K562 (cell line): ENCODE results near the gene NAA15. TPM values are rescaled to one million over a fixed set of nuclear protein-coding genes. Genes with fewer than 3 reads are reported as not detected.

ENCODE experiments used
- ARHGAP35 ChIP-seq: fragments of 450-650 bp; IDR thresholded peaks from 2 replicates; pipeline ENCODE4 v1.6.1; 2018; ENCODE audit not compliant: partially characterized antibody
- HMGN3 ChIP-seq: IDR thresholded peaks from 2 replicates; pipeline ENCODE4 v1.6.1; 2011; ENCODE audit warnings: borderline replicate concordance, low read depth, mild to moderate bottlenecking, mixed read lengths, low read length; ENCODE audit not compliant: insufficient read length; ENCODE audit errors: extremely low read depth
- LARP7 ChIP-seq: fragments of 450-650 bp; IDR thresholded peaks from 2 replicates; pipeline ENCODE4 v1.6.1; 2016
- MEF2D ChIP-seq: conservative IDR thresholded peaks from 2 replicates; pipeline ENCODE4 v1.6.1; 2016; ENCODE audit warnings: low read depth, missing genetic modification characterization, missing compliant biosample characterization
- MEIS2 ChIP-seq: fragments of 450-650 bp; IDR thresholded peaks from 2 replicates; pipeline ENCODE4 v1.6.1; 2014; ENCODE audit warnings: mild to moderate bottlenecking; ENCODE audit not compliant: partially characterized antibody
- MIER1 ChIP-seq: fragments of 450-650 bp; IDR thresholded peaks from 2 replicates; pipeline ENCODE4 v1.6.1; 2016; ENCODE audit warnings: antibody characterized with exemption, mild to moderate bottlenecking, low read depth
- MYBL2 ChIP-seq, 2 experiments: fragments of 450-650 bp in 1 of 2; sonication (generic) in 1 of 2; formaldehyde crosslinking in 1 of 2; IDR thresholded peaks; 2 replicates each; pipeline versions ENCODE4 v1.6.1 to v1.8.1; 2017 to 2022; ENCODE audit warnings: borderline replicate concordance in 1 of 2, inconsistent platforms in 1 of 2, low read depth in 1 of 2, mild to moderate bottlenecking in 1 of 2, missing genetic modification reagents in 1 of 2, moderate library complexity in 1 of 2
- SMAD4 ChIP-seq: fragments of 250-450 bp; sonication (Bioruptor Pico); conservative IDR thresholded peaks from 2 replicates; pipeline ENCODE4 v1.8.0; 2021; ENCODE audit warnings: inconsistent platforms, mild to moderate bottlenecking, moderate library complexity
- SMARCA4 ChIP-seq: fragments of 450-650 bp; IDR thresholded peaks from 2 replicates; pipeline ENCODE4 v1.6.1; 2016
- SPI1 ChIP-seq: IDR thresholded peaks from 2 replicates; pipeline ENCODE4 v1.6.1; 2011; ENCODE audit warnings: low read depth, low read length, control low read depth, borderline replicate concordance
- STAG1 ChIP-seq: sonication (generic); formaldehyde crosslinking; IDR thresholded peaks from 2 replicates; pipeline ENCODE4 v1.5.0; 2020; ENCODE audit warnings: missing genetic modification reagents, borderline replicate concordance
- TRIM24 ChIP-seq, 2 experiments: fragments of 450-650 bp; IDR thresholded peaks; 2 replicates each; pipeline ENCODE4 v1.6.1; 2016
- YY1 ChIP-seq, 3 experiments: IDR thresholded peaks; 2 replicates each; pipeline ENCODE4 v1.6.1; 2011; ENCODE audit warnings: low read length in 2 of 3, mild to moderate bottlenecking in 2 of 3, moderate library complexity in 2 of 3, borderline replicate concordance in 1 of 3, control low read depth in 1 of 3, low read depth in 1 of 3; ENCODE audit not compliant: insufficient read depth in 3 of 3, insufficient replicate concordance in 2 of 3, control insufficient read depth in 1 of 3, insufficient read length in 1 of 3; ENCODE audit errors: extremely low read depth in 1 of 3
- ZFP1 ChIP-seq: fragments of 450-650 bp; formaldehyde crosslinking; IDR thresholded peaks from 2 replicates; pipeline ENCODE4 v1.4.0; 2020; ENCODE audit warnings: mild to moderate bottlenecking, mixed read lengths
- ZNF239 ChIP-seq: fragments of 250-450 bp; sonication (Bioruptor Pico); IDR thresholded peaks from 2 replicates; pipeline ENCODE4 v1.4.0; 2020; ENCODE audit warnings: mild to moderate bottlenecking
- ZNF3 ChIP-seq: fragments of 250-450 bp; sonication (Bioruptor Pico); IDR thresholded peaks from 2 replicates; pipeline ENCODE4 v1.5.0; 2021; ENCODE audit warnings: mild to moderate bottlenecking, moderate library complexity
- ZNF354B ChIP-seq: fragments of 250-450 bp; sonication (Bioruptor Pico); IDR thresholded peaks from 2 replicates; pipeline ENCODE4 v1.4.0; 2020
- polyA plus RNA-seq, 8 experiments: library from polyadenylated mRNA; depleted of rRNA in 4 of 8; stranded (reverse) in 5 of 8; unstranded in 3 of 8; fragments of >200 nt; fragmentation: Nextera tagmentation in 2 of 8; fragmentation: Illumina TruSeq in 1 of 8; extraction: Ambion mirVana in 2 of 8; extraction: Trizol in 1 of 8; gene quantifications; 2 replicates each; pipeline versions ENCODE4 v1.2.1 to v1.2.3, GENCODE V29; 2011 to 2014; ENCODE audit warnings: inconsistent platforms in 1 of 8, missing spikeins in 1 of 8
- total RNA-seq, 7 experiments: library from RNA; depleted of rRNA in 6 of 7; stranded (reverse); fragments of >200 nt in 6 of 7; fragmentation: Illumina TruSeq in 2 of 7; extraction: Trizol in 2 of 7; gene quantifications; 2 replicates each; pipeline versions ENCODE4 v1.2.1 to v1.2.3, GENCODE V29; 2011 to 2021; ENCODE audit warnings: low replicate concordance in 1 of 7
- TF ChIP-seq, protein P1 (sequence below): fragments of 250-450 bp; sonication (Bioruptor Pico); IDR thresholded peaks from 2 replicates; pipeline ENCODE4 v1.4.0; 2020; ENCODE audit warnings: mild to moderate bottlenecking, moderate library complexity
- TF ChIP-seq, protein P2 (sequence below): fragments of 450-650 bp; IDR thresholded peaks from 2 replicates; pipeline ENCODE4 v1.6.1; 2017; ENCODE audit warnings: antibody characterized with exemption, mild to moderate bottlenecking
- TF ChIP-seq, protein P3 (sequence below): fragments of 450-650 bp; formaldehyde crosslinking; IDR thresholded peaks from 2 replicates; pipeline ENCODE4 v1.4.0; 2020; ENCODE audit warnings: mild to moderate bottlenecking

The NAA15 gene
- total and polyA plus RNA-seq, 9 of the 15 experiments (the other 6 are each of a cell fraction or from before 2014, with no cell fraction given) = 37.8 to 117 (median 63.2) TPM

DNA sequence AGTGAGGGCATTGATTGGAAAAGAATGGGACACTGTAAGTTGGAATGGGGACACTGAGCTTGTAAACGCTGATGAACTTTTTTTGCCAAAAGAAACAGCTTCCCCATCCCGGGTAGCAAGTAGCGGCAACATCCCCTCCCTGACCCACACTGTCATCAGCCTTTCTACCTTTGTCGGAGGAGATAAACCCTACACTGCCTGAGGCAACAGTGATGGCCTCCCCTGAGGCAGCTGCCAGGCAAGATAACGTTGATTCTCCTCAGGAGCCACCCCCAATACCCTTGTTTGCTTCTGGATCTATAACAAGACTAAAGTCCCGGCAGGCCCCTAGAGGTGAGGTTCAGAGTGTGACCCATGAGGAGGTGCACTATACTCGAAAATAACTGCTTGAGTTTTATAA lies 142.4 kb downstream of the NAA15 start (continued):
- TF ChIP-seq, protein P1, sequence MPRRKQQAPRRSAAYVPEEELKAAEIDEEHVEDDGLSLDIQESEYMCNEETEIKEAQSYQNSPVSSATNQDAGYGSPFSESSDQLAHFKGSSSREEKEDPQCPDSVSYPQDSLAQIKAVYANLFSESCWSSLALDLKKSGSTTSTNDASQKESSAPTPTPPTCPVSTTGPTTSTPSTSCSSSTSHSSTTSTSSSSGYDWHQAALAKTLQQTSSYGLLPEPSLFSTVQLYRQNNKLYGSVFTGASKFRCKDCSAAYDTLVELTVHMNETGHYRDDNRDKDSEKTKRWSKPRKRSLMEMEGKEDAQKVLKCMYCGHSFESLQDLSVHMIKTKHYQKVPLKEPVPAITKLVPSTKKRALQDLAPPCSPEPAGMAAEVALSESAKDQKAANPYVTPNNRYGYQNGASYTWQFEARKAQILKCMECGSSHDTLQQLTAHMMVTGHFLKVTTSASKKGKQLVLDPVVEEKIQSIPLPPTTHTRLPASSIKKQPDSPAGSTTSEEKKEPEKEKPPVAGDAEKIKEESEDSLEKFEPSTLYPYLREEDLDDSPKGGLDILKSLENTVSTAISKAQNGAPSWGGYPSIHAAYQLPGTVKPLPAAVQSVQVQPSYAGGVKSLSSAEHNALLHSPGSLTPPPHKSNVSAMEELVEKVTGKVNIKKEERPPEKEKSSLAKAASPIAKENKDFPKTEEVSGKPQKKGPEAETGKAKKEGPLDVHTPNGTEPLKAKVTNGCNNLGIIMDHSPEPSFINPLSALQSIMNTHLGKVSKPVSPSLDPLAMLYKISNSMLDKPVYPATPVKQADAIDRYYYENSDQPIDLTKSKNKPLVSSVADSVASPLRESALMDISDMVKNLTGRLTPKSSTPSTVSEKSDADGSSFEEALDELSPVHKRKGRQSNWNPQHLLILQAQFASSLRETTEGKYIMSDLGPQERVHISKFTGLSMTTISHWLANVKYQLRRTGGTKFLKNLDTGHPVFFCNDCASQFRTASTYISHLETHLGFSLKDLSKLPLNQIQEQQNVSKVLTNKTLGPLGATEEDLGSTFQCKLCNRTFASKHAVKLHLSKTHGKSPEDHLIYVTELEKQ (CRISPR knock-in tag) = no peak
- TF ChIP-seq MEF2D (tag) (no peak), YY1 (IDR thresholded peaks at IDR 0.05; ENCODE audit: borderline replicate concordance in 1 of 3, control insufficient read depth in 1 of 3, extremely low read depth in 1 of 3, insufficient read depth in 3 of 3, insufficient read length in 1 of 3, insufficient replicate concordance in 2 of 3, low read depth in 1 of 3, low read length in 2 of 3) (peak in 1 of 3 experiments; percentile 74), SMARCA4 (peak; percentile 83), SMAD4 (CRISPR knock-in tag) (peak; percentile 51), ARHGAP35 (no peak), MYBL2 (IDR thresholded peaks at IDR 0.05; ENCODE audit: low read depth) (no peak), MYBL2 (CRISPR knock-in tag; IDR thresholded peaks at IDR 0.05; ENCODE audit: borderline replicate concordance) (no peak), STAG1 (CRISPR knock-in tag) (no peak), HMGN3 (no peak), MEIS2 (peak; percentile 66), ZNF3 (CRISPR knock-in tag) (no peak), ZNF354B (CRISPR knock-in tag) (no peak), LARP7 (no peak), TRIM24 (IDR thresholded peaks at IDR 0.05) (peak; percentile 91 to 93), ZFP1 (no peak), SPI1 (no peak), ZNF239 (CRISPR knock-in tag) (no peak), MIER1 (no peak)
- TF ChIP-seq, protein P2, sequence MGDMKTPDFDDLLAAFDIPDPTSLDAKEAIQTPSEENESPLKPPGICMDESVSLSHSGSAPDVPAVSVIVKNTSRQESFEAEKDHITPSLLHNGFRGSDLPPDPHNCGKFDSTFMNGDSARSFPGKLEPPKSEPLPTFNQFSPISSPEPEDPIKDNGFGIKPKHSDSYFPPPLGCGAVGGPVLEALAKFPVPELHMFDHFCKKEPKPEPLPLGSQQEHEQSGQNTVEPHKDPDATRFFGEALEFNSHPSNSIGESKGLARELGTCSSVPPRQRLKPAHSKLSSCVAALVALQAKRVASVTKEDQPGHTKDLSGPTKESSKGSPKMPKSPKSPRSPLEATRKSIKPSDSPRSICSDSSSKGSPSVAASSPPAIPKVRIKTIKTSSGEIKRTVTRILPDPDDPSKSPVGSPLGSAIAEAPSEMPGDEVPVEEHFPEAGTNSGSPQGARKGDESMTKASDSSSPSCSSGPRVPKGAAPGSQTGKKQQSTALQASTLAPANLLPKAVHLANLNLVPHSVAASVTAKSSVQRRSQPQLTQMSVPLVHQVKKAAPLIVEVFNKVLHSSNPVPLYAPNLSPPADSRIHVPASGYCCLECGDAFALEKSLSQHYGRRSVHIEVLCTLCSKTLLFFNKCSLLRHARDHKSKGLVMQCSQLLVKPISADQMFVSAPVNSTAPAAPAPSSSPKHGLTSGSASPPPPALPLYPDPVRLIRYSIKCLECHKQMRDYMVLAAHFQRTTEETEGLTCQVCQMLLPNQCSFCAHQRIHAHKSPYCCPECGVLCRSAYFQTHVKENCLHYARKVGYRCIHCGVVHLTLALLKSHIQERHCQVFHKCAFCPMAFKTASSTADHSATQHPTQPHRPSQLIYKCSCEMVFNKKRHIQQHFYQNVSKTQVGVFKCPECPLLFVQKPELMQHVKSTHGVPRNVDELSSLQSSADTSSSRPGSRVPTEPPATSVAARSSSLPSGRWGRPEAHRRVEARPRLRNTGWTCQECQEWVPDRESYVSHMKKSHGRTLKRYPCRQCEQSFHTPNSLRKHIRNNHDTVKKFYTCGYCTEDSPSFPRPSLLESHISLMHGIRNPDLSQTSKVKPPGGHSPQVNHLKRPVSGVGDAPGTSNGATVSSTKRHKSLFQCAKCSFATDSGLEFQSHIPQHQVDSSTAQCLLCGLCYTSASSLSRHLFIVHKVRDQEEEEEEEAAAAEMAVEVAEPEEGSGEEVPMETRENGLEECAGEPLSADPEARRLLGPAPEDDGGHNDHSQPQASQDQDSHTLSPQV = no peak
- TF ChIP-seq, protein P3, sequence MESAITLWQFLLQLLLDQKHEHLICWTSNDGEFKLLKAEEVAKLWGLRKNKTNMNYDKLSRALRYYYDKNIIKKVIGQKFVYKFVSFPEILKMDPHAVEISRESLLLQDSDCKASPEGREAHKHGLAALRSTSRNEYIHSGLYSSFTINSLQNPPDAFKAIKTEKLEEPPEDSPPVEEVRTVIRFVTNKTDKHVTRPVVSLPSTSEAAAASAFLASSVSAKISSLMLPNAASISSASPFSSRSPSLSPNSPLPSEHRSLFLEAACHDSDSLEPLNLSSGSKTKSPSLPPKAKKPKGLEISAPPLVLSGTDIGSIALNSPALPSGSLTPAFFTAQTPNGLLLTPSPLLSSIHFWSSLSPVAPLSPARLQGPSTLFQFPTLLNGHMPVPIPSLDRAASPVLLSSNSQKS (CRISPR knock-in tag) = no peak
